IMR-90 (cell line): ENCODE data around the gene LRATD1. TPM values are rescaled to one million over a fixed set of nuclear protein-coding genes. Genes with fewer than 3 reads are reported as not detected.

Experiments
- ATAC-seq: fragments of 200-7000 bp; cut with Tn5 transposase; 2 replicates; pipeline ENCODE4 v1.9.1; 2020; ENCODE audit warnings: low read depth, mild to moderate bottlenecking, moderate library complexity
- BruUV-seq: library from RNA; stranded (reverse); fragments of 400-500 nt; replicated peaks from 2 replicates; lab custom pipeline; 2021; lab: Mats Ljungman, UMichigan
- CTCF ChIA-PET: fragments of 300-600 bp; formaldehyde crosslinking; extraction: SDS; loops from one replicate; lab custom pipeline; 2021; ENCODE audit warnings: antibody characterized with exemption; lab: Yijun Ruan, JAX
- POLR2A ChIA-PET: fragments of 300-600 bp; sonication (Branson Sonifier 250); formaldehyde crosslinking; loops from one replicate; lab custom pipeline; 2022; ENCODE audit warnings: antibody characterized with exemption; ENCODE audit not compliant: unreplicated experiment; lab: Charles Lee
- DNase-seq: peaks from one replicate; pipeline ENCODE4 v3.0.0; 2013
- H2AFZ ChIP-seq: replicated peaks from 2 replicates; pipeline ENCODE3; 2013; ENCODE audit warnings: low read length, mild to moderate bottlenecking; ENCODE audit not compliant: poor library complexity
- H2AK5ac ChIP-seq: 2 replicates; pipeline ENCODE4 v1.6.1; 2013; ENCODE audit warnings: low read depth, low read length, inconsistent platforms
- H2AK9ac ChIP-seq: replicated peaks from 2 replicates; pipeline ENCODE3; 2013; ENCODE audit warnings: mild to moderate bottlenecking, low read depth, low read length, moderate library complexity; ENCODE audit not compliant: poor library complexity
- H2BK120ac ChIP-seq: 2 replicates; pipeline ENCODE4 v1.6.1; 2013; ENCODE audit warnings: low read depth, low read length, inconsistent platforms
- H2BK15ac ChIP-seq: 3 replicates; pipeline ENCODE4 v1.6.1; 2013; ENCODE audit warnings: low read depth, low read length, inconsistent platforms
- H2BK20ac ChIP-seq: 2 replicates; pipeline ENCODE4 v1.6.1; 2013; ENCODE audit warnings: low read depth, mild to moderate bottlenecking, inconsistent platforms, low read length, moderate library complexity
- H2BK5ac ChIP-seq: 2 replicates; pipeline ENCODE4 v1.6.1; 2013; ENCODE audit warnings: mild to moderate bottlenecking, low read depth, low read length, inconsistent platforms; ENCODE audit not compliant: poor library complexity, severe bottlenecking
- H3K14ac ChIP-seq: replicated peaks from 2 replicates; pipeline ENCODE4 v1.6.1; 2013; ENCODE audit warnings: low read depth, low read length, inconsistent platforms
- H3K18ac ChIP-seq: 2 replicates; pipeline ENCODE4 v1.6.1; 2013; ENCODE audit warnings: low read depth, low read length, control low read depth
- H3K23ac ChIP-seq: 2 replicates; pipeline ENCODE4 v1.6.1; 2013; ENCODE audit warnings: low read depth, low read length, inconsistent platforms
- H3K27ac ChIP-seq: 2 replicates; pipeline ENCODE4 v1.5.1; 2013; ENCODE audit warnings: mild to moderate bottlenecking, control low read depth, low read length; ENCODE audit not compliant: insufficient read depth
- H3K27me3 ChIP-seq: 2 replicates; pipeline ENCODE4 v1.6.1; 2013; ENCODE audit warnings: low read length; ENCODE audit not compliant: control insufficient read depth, insufficient read depth
- H3K36me3 ChIP-seq: 2 replicates; pipeline ENCODE4 v1.6.1; 2013; ENCODE audit warnings: low read length, mixed read lengths; ENCODE audit not compliant: control insufficient read depth, insufficient read depth
- H3K4ac ChIP-seq: 2 replicates; pipeline ENCODE4 v1.6.1; 2013; ENCODE audit warnings: low read depth, low read length, inconsistent platforms
- H3K4me1 ChIP-seq: 2 replicates; pipeline ENCODE4 v1.6.1; 2013; ENCODE audit warnings: low read length, mixed read lengths; ENCODE audit not compliant: control insufficient read depth, insufficient read depth
- H3K4me2 ChIP-seq: 2 replicates; pipeline ENCODE4 v1.6.1; 2013; ENCODE audit warnings: low read depth, mild to moderate bottlenecking, control low read depth, low read length, moderate library complexity
- H3K4me3 ChIP-seq: 2 replicates; pipeline ENCODE4 v1.5.1; 2013; ENCODE audit warnings: low read depth, mild to moderate bottlenecking, control low read depth, low read length, moderate library complexity; ENCODE audit not compliant: insufficient read depth
- H3K56ac ChIP-seq: 2 replicates; pipeline ENCODE4 v1.6.1; 2013; ENCODE audit warnings: low read length, inconsistent platforms; ENCODE audit not compliant: insufficient read depth; ENCODE audit errors: extremely low read depth
- H3K79me1 ChIP-seq, 2 experiments: 2 replicates each; pipeline ENCODE4 v1.6.1; 2013; ENCODE audit warnings: low read length in 2 of 2, inconsistent platforms in 1 of 2, low read depth in 1 of 2
- H3K9ac ChIP-seq: 2 replicates; pipeline ENCODE4 v1.6.1; 2013; ENCODE audit warnings: low read depth, low read length, control low read depth
- H3K9me1 ChIP-seq: 2 replicates; pipeline ENCODE4 v1.6.1; 2013; ENCODE audit warnings: low read length, inconsistent platforms; ENCODE audit not compliant: insufficient read depth
- H3K9me3 ChIP-seq: 2 replicates; pipeline ENCODE4 v1.6.1; 2013; ENCODE audit warnings: low read length; ENCODE audit not compliant: control insufficient read depth, insufficient read depth
- H4K20me1 ChIP-seq: 2 replicates; pipeline ENCODE4 v1.6.1; 2013; ENCODE audit warnings: low read length, inconsistent platforms; ENCODE audit not compliant: insufficient read depth
- H4K5ac ChIP-seq: 2 replicates; pipeline ENCODE4 v1.6.1; 2013; ENCODE audit warnings: mild to moderate bottlenecking, low read depth, low read length, control low read depth
- H4K8ac ChIP-seq, 2 experiments: 2 replicates each; pipeline ENCODE4 v1.6.1; 2013; ENCODE audit warnings: low read depth in 2 of 2, low read length in 2 of 2, control low read depth in 1 of 2, inconsistent platforms in 1 of 2
- H4K91ac ChIP-seq: 2 replicates; pipeline ENCODE4 v1.6.1; 2013; ENCODE audit warnings: low read depth, low read length, inconsistent platforms; ENCODE audit not compliant: insufficient read depth
- BHLHE40 ChIP-seq: fragments of 150-350 bp; IDR thresholded peaks from 2 replicates; pipeline ENCODE4 v1.6.1; 2016; ENCODE audit warnings: mild to moderate bottlenecking, low read depth, low read length
- CEBPB ChIP-seq: IDR thresholded peaks from 2 replicates; pipeline ENCODE4 v1.6.1; 2012; ENCODE audit warnings: low read depth, low read length, improper control_type of control experiment
- CHD1 ChIP-seq: IDR thresholded peaks from 2 replicates; pipeline ENCODE4 v1.6.1; 2012; ENCODE audit warnings: low read depth, low read length, improper control_type of control experiment
- CTCF ChIP-seq: conservative IDR thresholded peaks from 2 replicates; pipeline ENCODE4 v1.5.1; 2012; ENCODE audit warnings: mild to moderate bottlenecking, low read depth, low read length, improper control_type of control experiment
- ELK1 ChIP-seq: fragments of 150-350 bp; IDR thresholded peaks from 2 replicates; pipeline ENCODE4 v1.6.1; 2016; ENCODE audit warnings: low read depth, mild to moderate bottlenecking, low read length, moderate library complexity, borderline replicate concordance
- FOS ChIP-seq: fragments of 150-350 bp; IDR thresholded peaks from 2 replicates; pipeline ENCODE4 v1.6.1; 2016; ENCODE audit warnings: low read depth, low read length
- MAFK ChIP-seq: IDR thresholded peaks from 2 replicates; pipeline ENCODE4 v1.6.1; 2012; ENCODE audit warnings: low read depth, low read length, improper control_type of control experiment
- MAZ ChIP-seq: IDR thresholded peaks from 2 replicates; pipeline ENCODE4 v1.6.1; 2012; ENCODE audit warnings: low read depth, mild to moderate bottlenecking, low read length, improper control_type of control experiment, moderate library complexity, borderline replicate concordance
- MXI1 ChIP-seq: IDR thresholded peaks from 2 replicates; pipeline ENCODE4 v1.6.1; 2012; ENCODE audit warnings: low read depth, mild to moderate bottlenecking, low read length, moderate library complexity, borderline replicate concordance
- NFE2L2 ChIP-seq: fragments of 150-350 bp; IDR thresholded peaks from 2 replicates; pipeline ENCODE4 v1.6.1; 2016; ENCODE audit warnings: low read depth, mild to moderate bottlenecking, low read length
- POLR2A ChIP-seq: IDR thresholded peaks from 2 replicates; pipeline ENCODE4 v1.6.1; 2012; ENCODE audit warnings: mild to moderate bottlenecking, low read depth, low read length
- RAD21 ChIP-seq: IDR thresholded peaks from 2 replicates; pipeline ENCODE4 v1.6.1; 2012; ENCODE audit warnings: low read length, improper control_type of control experiment
- RCOR1 ChIP-seq: IDR thresholded peaks from 2 replicates; pipeline ENCODE4 v1.6.1; 2012; ENCODE audit warnings: mild to moderate bottlenecking, low read length, improper control_type of control experiment; ENCODE audit not compliant: insufficient replicate concordance
- RFX5 ChIP-seq: IDR thresholded peaks from 2 replicates; pipeline ENCODE4 v1.8.0; 2012; ENCODE audit warnings: low read depth, mild to moderate bottlenecking, low read length, moderate library complexity
- SMC3 ChIP-seq: fragments of 150-350 bp; IDR thresholded peaks from 2 replicates; pipeline ENCODE4 v1.6.1; 2016; ENCODE audit warnings: low read depth, mild to moderate bottlenecking, antibody characterized with exemption, low read length, moderate library complexity
- USF2 ChIP-seq: fragments of 150-350 bp; IDR thresholded peaks from 2 replicates; pipeline ENCODE4 v1.6.1; 2017; ENCODE audit warnings: mild to moderate bottlenecking, antibody characterized with exemption, low read length, low read depth
- WGBS, 2 experiments: methylation state at CpG; one replicate each; pipeline versions ENCODE4 v1.1.5 to v1.1.7; 2013; ENCODE audit warnings: missing lambda C conversion rate in 2 of 2; ENCODE audit not compliant: insufficient read length in 1 of 2; ENCODE audit errors: extremely low coverage in 2 of 2; 5-methylcytosine and 5-hydroxymethylcytosine counted together
- dilution Hi-C: fragments of 300-500 bp; cut with HindIII; formaldehyde crosslinking; loops from one replicate; pipeline ENCODE4 v1.14.3; 2018; ENCODE audit warnings: low sequenced_read_pairs; ENCODE audit not compliant: unreplicated experiment
- in situ Hi-C: fragments of 300-500 bp; cut with MboI; formaldehyde crosslinking; loops from 3 replicates; pipeline ENCODE4 v1.14.3; 2019; ENCODE audit warnings: low sequenced_read_pairs, inconsistent platforms, mixed read lengths
- intact Hi-C: fragments of 100-400 bp; cut with micrococcal nuclease; formaldehyde crosslinking; loops from 2 replicates; pipeline ENCODE4 v1.10.0; 2022
- polyA plus RNA-seq, 3 experiments: library from polyadenylated mRNA; depleted of rRNA; stranded (reverse); fragments of >200 nt; gene quantifications; 2 replicates each; pipeline ENCODE4 v1.2.3, GENCODE V29; 2012; ENCODE audit warnings: low replicate concordance in 1 of 3
- total RNA-seq: library from RNA; depleted of rRNA; stranded (reverse); fragments of >200 nt; gene quantifications from 2 replicates; pipeline ENCODE4 v1.2.3, GENCODE V29; 2012

Gene LRATD1
- total and polyA plus RNA-seq, 2 of the 4 experiments (the other 2 are of a cell fraction), result 0.18 to 0.60 TPM

GRCh38 chr2:14681608-14682007 is 49.1 kb downstream of the LRATD1 start:
- H3K27ac ChIP-seq, result no peak overlapping the region
- no peak overlapping the region for H3K4me3 ChIP-seq
- H2AK9ac ChIP-seq, result no peak overlapping the region
- no peak overlapping the region for H3K4me2 ChIP-seq
- no peak overlapping the region for H4K91ac ChIP-seq
- no peak overlapping the region for H4K8ac ChIP-seq
- no peak overlapping the region for H3K23ac ChIP-seq
- WGBS, 2 experiments, result 65% methylated on average over 3 of the region's 3 CpGs; no CpG with 5 or more reads in 1 of the 2 experiments
- no peaks in the 10 kb centered on the region for H3K4me1 ChIP-seq
- no peak overlapping the region for H3K18ac ChIP-seq
- H2AK5ac ChIP-seq, result no peak overlapping the region
- H3K9ac ChIP-seq, result no peak overlapping the region
- no peak overlapping the region for H2BK120ac ChIP-seq
- no peaks in the 10 kb centered on the region for H3K36me3 ChIP-seq
- H3K79me1 ChIP-seq, result no peaks in the 10 kb centered on the region
- ATAC-seq (no peak), DNase-seq (no peak)
- in situ Hi-C loops, result no loop called here
- no peak overlapping the region for H4K5ac ChIP-seq
- H2BK15ac ChIP-seq, result no peak overlapping the region
- no peak overlapping the region for H2BK5ac ChIP-seq
- no peak for TF ChIP-seq NFE2L2
- no peak for TF ChIP-seq MAFK
- no peak for TF ChIP-seq POLR2A
- TF ChIP-seq MXI1, result no peak
- no peak for TF ChIP-seq MAZ
- no peak for TF ChIP-seq ELK1
- TF ChIP-seq RAD21, result no peak
- TF ChIP-seq BHLHE40, result no peak
- TF ChIP-seq FOS, result no peak
- no peak for TF ChIP-seq CTCF
- no peak for TF ChIP-seq USF2
- TF ChIP-seq RCOR1, result no peak
- no peak for TF ChIP-seq SMC3
- TF ChIP-seq RFX5, result no peak
- no peak for TF ChIP-seq CHD1
- no peak for TF ChIP-seq CEBPB
- CTCF ChIA-PET, result no interaction called here
- no peak overlapping the region for H3K56ac ChIP-seq
- H2AFZ ChIP-seq, result no peak overlapping the region
- H3K9me3 ChIP-seq, result peaks cover 4% of the 10 kb centered on the region; the same call in 1 of the 2 replicates
- intact Hi-C loops, result no loop called here
- no peaks in the 10 kb centered on the region for H4K20me1 ChIP-seq
- dilution Hi-C loops, result no loop called here
- H3K14ac ChIP-seq, result no peak overlapping the region
- H3K9me1 ChIP-seq, result no peaks in the 10 kb centered on the region
- POLR2A ChIA-PET, result no interaction called here
- no peaks in the 10 kb centered on the region for H3K27me3 ChIP-seq
- BruUV-seq, result no TSS peak
- H3K4ac ChIP-seq, result no peak overlapping the region
- no peak overlapping the region for H2BK20ac ChIP-seq
